NCI-H524 treated with DMSO at 0.1 percent for 48 hours (cell line): ENCODE data around the gene TMEM53.
"Not testable (repeated sequence)": the region's sequence is repeated elsewhere in the genome, so short reads cannot be mapped to it uniquely, and the experiment has no call there.

Experiments used
- DNase-seq: peaks from one replicate; lab custom pipeline; 2025; lab: John Stamatoyannopoulos, UW

The TMEM53 gene

GRCh38 chr1:44672254-44672955 is 1.9 kb downstream of the TMEM53 start:
- no peak for DNase-seq

GRCh38 chr1:44670751-44671640 is 3.3 kb downstream of the TMEM53 start:
- no peak for DNase-seq

- not testable (repeated sequence) for DNase-seq
These were observed 7.6 kb downstream of the TMEM53 start for GRCh38 chr1:44666719-44667118.

- DNase-seq, result no peak
These were observed 9.4 kb downstream of the TMEM53 start for GRCh38 chr1:44664730-44665370.

- DNase-seq, result no peak
These were observed 10.9 kb downstream of the TMEM53 start for GRCh38 chr1:44663417-44663816.

- no peak for DNase-seq
These were observed 11.6 kb downstream of the TMEM53 start for GRCh38 chr1:44662683-44663030.

GRCh38 chr1:44661781-44662682 is 12.2 kb downstream of the TMEM53 start:
- peak; percentile 86 for DNase-seq

- no peak for DNase-seq
These were observed 14.1 kb downstream of the TMEM53 start for GRCh38 chr1:44660176-44660575.

- DNase-seq, result no peak
These were observed 14.7 kb downstream of the TMEM53 start for GRCh38 chr1:44659566-44659965.

GRCh38 chr1:44655609-44656008 is 18.7 kb downstream of the TMEM53 start:
- no peak for DNase-seq

- no peak for DNase-seq
These were observed 19.6 kb downstream of the TMEM53 start for GRCh38 chr1:44654621-44655187.

- no peak for DNase-seq
These were observed 20.9 kb downstream of the TMEM53 start for GRCh38 chr1:44653107-44653964.

- no peak for DNase-seq
These were observed 21.7 kb downstream of the TMEM53 start for GRCh38 chr1:44652445-44653106.

- DNase-seq, result no peak
These were observed 23.2 kb downstream of the TMEM53 start for GRCh38 chr1:44651069-44651468.

GRCh38 chr1:44650159-44650831 is 24.0 kb downstream of the TMEM53 start:
- no peak for DNase-seq

- DNase-seq, result no peak
These were observed 24.5 kb downstream of the TMEM53 start for GRCh38 chr1:44649788-44650158.

GRCh38 chr1:44648529-44649250 is 25.6 kb downstream of the TMEM53 start:
- no peak for DNase-seq

- DNase-seq, result no peak
These were observed 26.4 kb downstream of the TMEM53 start for GRCh38 chr1:44647896-44648295.
